IMR-90 (cell line): ENCODE measurements around the gene CPB2. TPM values are rescaled to one million over a fixed set of nuclear protein-coding genes. Genes with fewer than 3 reads are reported as not detected.

ENCODE experiments used
- ATAC-seq: fragments of 200-7000 bp; cut with Tn5 transposase; 2 replicates; pipeline ENCODE4 v1.9.1; 2020; ENCODE audit warnings: low read depth, mild to moderate bottlenecking, moderate library complexity
- BruUV-seq: library from RNA; stranded (reverse); fragments of 400-500 nt; replicated peaks from 2 replicates; lab custom pipeline; 2021; lab: Mats Ljungman, UMichigan
- CTCF ChIA-PET: fragments of 300-600 bp; formaldehyde crosslinking; extraction: SDS; loops from one replicate; lab custom pipeline; 2021; ENCODE audit warnings: antibody characterized with exemption; lab: Yijun Ruan, JAX
- POLR2A ChIA-PET: fragments of 300-600 bp; sonication (Branson Sonifier 250); formaldehyde crosslinking; loops from one replicate; lab custom pipeline; 2022; ENCODE audit warnings: antibody characterized with exemption; ENCODE audit not compliant: unreplicated experiment; lab: Charles Lee
- DNase-seq: peaks from one replicate; pipeline ENCODE4 v3.0.0; 2013
- H2AFZ ChIP-seq: replicated peaks from 2 replicates; pipeline ENCODE3; 2013; ENCODE audit warnings: low read length, mild to moderate bottlenecking; ENCODE audit not compliant: poor library complexity
- H2AK5ac ChIP-seq: 2 replicates; pipeline ENCODE4 v1.6.1; 2013; ENCODE audit warnings: low read depth, low read length, inconsistent platforms
- H2AK9ac ChIP-seq: replicated peaks from 2 replicates; pipeline ENCODE3; 2013; ENCODE audit warnings: mild to moderate bottlenecking, low read depth, low read length, moderate library complexity; ENCODE audit not compliant: poor library complexity
- H2BK120ac ChIP-seq: 2 replicates; pipeline ENCODE4 v1.6.1; 2013; ENCODE audit warnings: low read depth, low read length, inconsistent platforms
- H2BK15ac ChIP-seq: 3 replicates; pipeline ENCODE4 v1.6.1; 2013; ENCODE audit warnings: low read depth, low read length, inconsistent platforms
- H2BK20ac ChIP-seq: 2 replicates; pipeline ENCODE4 v1.6.1; 2013; ENCODE audit warnings: low read depth, mild to moderate bottlenecking, inconsistent platforms, low read length, moderate library complexity
- H2BK5ac ChIP-seq: 2 replicates; pipeline ENCODE4 v1.6.1; 2013; ENCODE audit warnings: mild to moderate bottlenecking, low read depth, low read length, inconsistent platforms; ENCODE audit not compliant: poor library complexity, severe bottlenecking
- H3K14ac ChIP-seq: replicated peaks from 2 replicates; pipeline ENCODE4 v1.6.1; 2013; ENCODE audit warnings: low read depth, low read length, inconsistent platforms
- H3K18ac ChIP-seq: 2 replicates; pipeline ENCODE4 v1.6.1; 2013; ENCODE audit warnings: low read depth, low read length, control low read depth
- H3K23ac ChIP-seq: 2 replicates; pipeline ENCODE4 v1.6.1; 2013; ENCODE audit warnings: low read depth, low read length, inconsistent platforms
- H3K27ac ChIP-seq: 2 replicates; pipeline ENCODE4 v1.5.1; 2013; ENCODE audit warnings: mild to moderate bottlenecking, control low read depth, low read length; ENCODE audit not compliant: insufficient read depth
- H3K27me3 ChIP-seq: 2 replicates; pipeline ENCODE4 v1.6.1; 2013; ENCODE audit warnings: low read length; ENCODE audit not compliant: control insufficient read depth, insufficient read depth
- H3K36me3 ChIP-seq: 2 replicates; pipeline ENCODE4 v1.6.1; 2013; ENCODE audit warnings: low read length, mixed read lengths; ENCODE audit not compliant: control insufficient read depth, insufficient read depth
- H3K4ac ChIP-seq: 2 replicates; pipeline ENCODE4 v1.6.1; 2013; ENCODE audit warnings: low read depth, low read length, inconsistent platforms
- H3K4me1 ChIP-seq: 2 replicates; pipeline ENCODE4 v1.6.1; 2013; ENCODE audit warnings: low read length, mixed read lengths; ENCODE audit not compliant: control insufficient read depth, insufficient read depth
- H3K4me2 ChIP-seq: 2 replicates; pipeline ENCODE4 v1.6.1; 2013; ENCODE audit warnings: low read depth, mild to moderate bottlenecking, control low read depth, low read length, moderate library complexity
- H3K4me3 ChIP-seq: 2 replicates; pipeline ENCODE4 v1.5.1; 2013; ENCODE audit warnings: low read depth, mild to moderate bottlenecking, control low read depth, low read length, moderate library complexity; ENCODE audit not compliant: insufficient read depth
- H3K56ac ChIP-seq: 2 replicates; pipeline ENCODE4 v1.6.1; 2013; ENCODE audit warnings: low read length, inconsistent platforms; ENCODE audit not compliant: insufficient read depth; ENCODE audit errors: extremely low read depth
- H3K79me1 ChIP-seq, 2 experiments: 2 replicates each; pipeline ENCODE4 v1.6.1; 2013; ENCODE audit warnings: low read length in 2 of 2, inconsistent platforms in 1 of 2, low read depth in 1 of 2
- H3K9ac ChIP-seq: 2 replicates; pipeline ENCODE4 v1.6.1; 2013; ENCODE audit warnings: low read depth, low read length, control low read depth
- H3K9me1 ChIP-seq: 2 replicates; pipeline ENCODE4 v1.6.1; 2013; ENCODE audit warnings: low read length, inconsistent platforms; ENCODE audit not compliant: insufficient read depth
- H3K9me3 ChIP-seq: 2 replicates; pipeline ENCODE4 v1.6.1; 2013; ENCODE audit warnings: low read length; ENCODE audit not compliant: control insufficient read depth, insufficient read depth
- H4K20me1 ChIP-seq: 2 replicates; pipeline ENCODE4 v1.6.1; 2013; ENCODE audit warnings: low read length, inconsistent platforms; ENCODE audit not compliant: insufficient read depth
- H4K5ac ChIP-seq: 2 replicates; pipeline ENCODE4 v1.6.1; 2013; ENCODE audit warnings: mild to moderate bottlenecking, low read depth, low read length, control low read depth
- H4K8ac ChIP-seq, 2 experiments: 2 replicates each; pipeline ENCODE4 v1.6.1; 2013; ENCODE audit warnings: low read depth in 2 of 2, low read length in 2 of 2, control low read depth in 1 of 2, inconsistent platforms in 1 of 2
- H4K91ac ChIP-seq: 2 replicates; pipeline ENCODE4 v1.6.1; 2013; ENCODE audit warnings: low read depth, low read length, inconsistent platforms; ENCODE audit not compliant: insufficient read depth
- BHLHE40 ChIP-seq: fragments of 150-350 bp; IDR thresholded peaks from 2 replicates; pipeline ENCODE4 v1.6.1; 2016; ENCODE audit warnings: mild to moderate bottlenecking, low read depth, low read length
- CEBPB ChIP-seq: IDR thresholded peaks from 2 replicates; pipeline ENCODE4 v1.6.1; 2012; ENCODE audit warnings: low read depth, low read length, improper control_type of control experiment
- CHD1 ChIP-seq: IDR thresholded peaks from 2 replicates; pipeline ENCODE4 v1.6.1; 2012; ENCODE audit warnings: low read depth, low read length, improper control_type of control experiment
- CTCF ChIP-seq: conservative IDR thresholded peaks from 2 replicates; pipeline ENCODE4 v1.5.1; 2012; ENCODE audit warnings: mild to moderate bottlenecking, low read depth, low read length, improper control_type of control experiment
- FOS ChIP-seq: fragments of 150-350 bp; IDR thresholded peaks from 2 replicates; pipeline ENCODE4 v1.6.1; 2016; ENCODE audit warnings: low read depth, low read length
- MAFK ChIP-seq: IDR thresholded peaks from 2 replicates; pipeline ENCODE4 v1.6.1; 2012; ENCODE audit warnings: low read depth, low read length, improper control_type of control experiment
- MAZ ChIP-seq: IDR thresholded peaks from 2 replicates; pipeline ENCODE4 v1.6.1; 2012; ENCODE audit warnings: low read depth, mild to moderate bottlenecking, low read length, improper control_type of control experiment, moderate library complexity, borderline replicate concordance
- MXI1 ChIP-seq: IDR thresholded peaks from 2 replicates; pipeline ENCODE4 v1.6.1; 2012; ENCODE audit warnings: low read depth, mild to moderate bottlenecking, low read length, moderate library complexity, borderline replicate concordance
- NFE2L2 ChIP-seq: fragments of 150-350 bp; IDR thresholded peaks from 2 replicates; pipeline ENCODE4 v1.6.1; 2016; ENCODE audit warnings: low read depth, mild to moderate bottlenecking, low read length
- POLR2A ChIP-seq: IDR thresholded peaks from 2 replicates; pipeline ENCODE4 v1.6.1; 2012; ENCODE audit warnings: mild to moderate bottlenecking, low read depth, low read length
- RAD21 ChIP-seq: IDR thresholded peaks from 2 replicates; pipeline ENCODE4 v1.6.1; 2012; ENCODE audit warnings: low read length, improper control_type of control experiment
- RCOR1 ChIP-seq: IDR thresholded peaks from 2 replicates; pipeline ENCODE4 v1.6.1; 2012; ENCODE audit warnings: mild to moderate bottlenecking, low read length, improper control_type of control experiment; ENCODE audit not compliant: insufficient replicate concordance
- RFX5 ChIP-seq: IDR thresholded peaks from 2 replicates; pipeline ENCODE4 v1.8.0; 2012; ENCODE audit warnings: low read depth, mild to moderate bottlenecking, low read length, moderate library complexity
- USF2 ChIP-seq: fragments of 150-350 bp; IDR thresholded peaks from 2 replicates; pipeline ENCODE4 v1.6.1; 2017; ENCODE audit warnings: mild to moderate bottlenecking, antibody characterized with exemption, low read length, low read depth
- WGBS, 2 experiments: methylation state at CpG; one replicate each; pipeline versions ENCODE4 v1.1.5 to v1.1.7; 2013; ENCODE audit warnings: missing lambda C conversion rate in 2 of 2; ENCODE audit not compliant: insufficient read length in 1 of 2; ENCODE audit errors: extremely low coverage in 2 of 2; 5-methylcytosine and 5-hydroxymethylcytosine counted together
- dilution Hi-C: fragments of 300-500 bp; cut with HindIII; formaldehyde crosslinking; loops from one replicate; pipeline ENCODE4 v1.14.3; 2018; ENCODE audit warnings: low sequenced_read_pairs; ENCODE audit not compliant: unreplicated experiment
- in situ Hi-C: fragments of 300-500 bp; cut with MboI; formaldehyde crosslinking; loops from 3 replicates; pipeline ENCODE4 v1.14.3; 2019; ENCODE audit warnings: low sequenced_read_pairs, inconsistent platforms, mixed read lengths
- intact Hi-C: fragments of 100-400 bp; cut with micrococcal nuclease; formaldehyde crosslinking; loops from 2 replicates; pipeline ENCODE4 v1.10.0; 2022
- polyA plus RNA-seq, 3 experiments: library from polyadenylated mRNA; depleted of rRNA; stranded (reverse); fragments of >200 nt; gene quantifications; 2 replicates each; pipeline ENCODE4 v1.2.3, GENCODE V29; 2012; ENCODE audit warnings: low replicate concordance in 1 of 3
- total RNA-seq: library from RNA; depleted of rRNA; stranded (reverse); fragments of >200 nt; gene quantifications from 2 replicates; pipeline ENCODE4 v1.2.3, GENCODE V29; 2012

The CPB2 gene
- total and polyA plus RNA-seq, 2 of the 4 experiments (the other 2 are of a cell fraction): not detected

- dilution Hi-C loops (no loop called here), intact Hi-C loops (no loop called here), in situ Hi-C loops (no loop called here)
- Histone ChIP-seq H2BK15ac (no peak overlapping the region), H3K23ac (no peak overlapping the region), H3K56ac (no peak overlapping the region), H3K4me3 (no peak overlapping the region), H2BK5ac (no peak overlapping the region), H2AFZ (no peak overlapping the region), H3K27ac (no peak overlapping the region), H2AK9ac (no peak overlapping the region), H3K4ac (no peak overlapping the region), H4K8ac (no peak overlapping the region), H3K14ac (no peak overlapping the region), H3K4me2 (no peak overlapping the region), H3K9ac (no peak overlapping the region), H4K20me1 (peaks cover 6% of the 10 kb centered on the region; the same call in 1 of the 2 replicates), H3K27me3 (no peaks in the 10 kb centered on the region), H2BK20ac (no peak overlapping the region), H3K79me1 (peaks cover 19 to 27% of the 10 kb centered on the region in 2 experiments), H3K4me1 (peaks cover 3% of the 10 kb centered on the region; the same call in 1 of the 2 replicates), H3K9me1 (no peaks in the 10 kb centered on the region), H2AK5ac (no peak overlapping the region), H4K91ac (no peak overlapping the region), H3K9me3 (no peaks in the 10 kb centered on the region), H2BK120ac (no peak overlapping the region), H4K5ac (no peak overlapping the region), H3K18ac (no peak overlapping the region), H3K36me3 (peaks cover 2% of the 10 kb centered on the region; the same call in 1 of the 2 replicates)
- BruUV-seq: no TSS peak
- ATAC-seq: no peak; the same call in none of the 2 replicates
- TF ChIP-seq POLR2A: no peak
- no peak for TF ChIP-seq RAD21
- no peak for TF ChIP-seq RCOR1
- no peak for TF ChIP-seq CEBPB
- TF ChIP-seq NFE2L2: no peak
- TF ChIP-seq MAZ: no peak
- no peak for TF ChIP-seq MAFK
- TF ChIP-seq CTCF: no peak
- no peak for TF ChIP-seq USF2
- no peak for TF ChIP-seq MXI1
- TF ChIP-seq RFX5: no peak
- TF ChIP-seq FOS: no peak
- no peak for TF ChIP-seq BHLHE40
- no peak for TF ChIP-seq CHD1
- ChIA-PET CTCF (no interaction called here), POLR2A (no interaction called here)
- peak; percentile 55 for DNase-seq
- no CpG with 5 or more reads among the region's 4 CpGs for WGBS, 2 experiments
Measured at GRCh38 chr13:46031581-46032263, 73.1 kb downstream of the CPB2 start.
